ENCODE data around the gene ANO1.

GRCh38 chr11:70060611-70061293, 17.4 kb upstream of the ANO1 start:
- TF ChIP-seq, protein P1, sequence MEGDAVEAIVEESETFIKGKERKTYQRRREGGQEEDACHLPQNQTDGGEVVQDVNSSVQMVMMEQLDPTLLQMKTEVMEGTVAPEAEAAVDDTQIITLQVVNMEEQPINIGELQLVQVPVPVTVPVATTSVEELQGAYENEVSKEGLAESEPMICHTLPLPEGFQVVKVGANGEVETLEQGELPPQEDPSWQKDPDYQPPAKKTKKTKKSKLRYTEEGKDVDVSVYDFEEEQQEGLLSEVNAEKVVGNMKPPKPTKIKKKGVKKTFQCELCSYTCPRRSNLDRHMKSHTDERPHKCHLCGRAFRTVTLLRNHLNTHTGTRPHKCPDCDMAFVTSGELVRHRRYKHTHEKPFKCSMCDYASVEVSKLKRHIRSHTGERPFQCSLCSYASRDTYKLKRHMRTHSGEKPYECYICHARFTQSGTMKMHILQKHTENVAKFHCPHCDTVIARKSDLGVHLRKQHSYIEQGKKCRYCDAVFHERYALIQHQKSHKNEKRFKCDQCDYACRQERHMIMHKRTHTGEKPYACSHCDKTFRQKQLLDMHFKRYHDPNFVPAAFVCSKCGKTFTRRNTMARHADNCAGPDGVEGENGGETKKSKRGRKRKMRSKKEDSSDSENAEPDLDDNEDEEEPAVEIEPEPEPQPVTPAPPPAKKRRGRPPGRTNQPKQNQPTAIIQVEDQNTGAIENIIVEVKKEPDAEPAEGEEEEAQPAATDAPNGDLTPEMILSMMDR (conservative IDR thresholded peaks at IDR 0.05; ENCODE audit: low read depth, low read length): no peak
- no peak for TF ChIP-seq EZH2phosphoT487 (IDR thresholded peaks at IDR 0.05; ENCODE audit: borderline replicate concordance, low read length)
- no peak for TF ChIP-seq EZH2 (IDR thresholded peaks at IDR 0.05; ENCODE audit: low read length, unreplicated experiment)

All from PC-3 (cell line).